ENCODE measurements around the gene PGM1. TPM values are rescaled to one million over a fixed set of nuclear protein-coding genes. Genes with fewer than 3 reads are reported as not detected.

PGM1 gene
- total RNA-seq, 1 donor, result 12.8 TPM

- no peak overlapping the region for H3K4me3 ChIP-seq (ENCODE audit: low read length)
- no peaks in the 10 kb centered on the region for H3K27me3 ChIP-seq (ENCODE audit: insufficient read depth, low read length)
- no peaks in the 10 kb centered on the region for H3K4me1 ChIP-seq (ENCODE audit: insufficient read depth, low read length)
- no peaks in the 10 kb centered on the region for H3K9me3 ChIP-seq (ENCODE audit: low read depth, low read length)
These were observed 85.0 kb downstream of the PGM1 start for GRCh38 chr1:63678200-63678599.

GRCh38 chr1:63679076-63679475 lies 85.9 kb downstream of the PGM1 start:
- no peaks in the 10 kb centered on the region for H3K9me3 ChIP-seq (ENCODE audit: low read depth, low read length)
- no peaks in the 10 kb centered on the region for H3K4me1 ChIP-seq (ENCODE audit: insufficient read depth, low read length)
- no peak overlapping the region for H3K4me3 ChIP-seq (ENCODE audit: low read length)
- H3K27me3 ChIP-seq (ENCODE audit: insufficient read depth, low read length), result no peaks in the 10 kb centered on the region

GRCh38 chr1:63679589-63679988 lies 86.4 kb downstream of the PGM1 start:
- no peaks in the 10 kb centered on the region for H3K4me1 ChIP-seq (ENCODE audit: insufficient read depth, low read length)
- H3K27me3 ChIP-seq (ENCODE audit: insufficient read depth, low read length), result no peaks in the 10 kb centered on the region
- H3K9me3 ChIP-seq (ENCODE audit: low read depth, low read length), result no peaks in the 10 kb centered on the region
- H3K4me3 ChIP-seq (ENCODE audit: low read length), result no peak overlapping the region

GRCh38 chr1:63682936-63683335 lies 89.7 kb downstream of the PGM1 start:
- H3K27me3 ChIP-seq (ENCODE audit: insufficient read depth, low read length), result no peaks in the 10 kb centered on the region
- H3K4me3 ChIP-seq (ENCODE audit: low read length), result no peak overlapping the region
- no peaks in the 10 kb centered on the region for H3K4me1 ChIP-seq (ENCODE audit: insufficient read depth, low read length)
- no peaks in the 10 kb centered on the region for H3K9me3 ChIP-seq (ENCODE audit: low read depth, low read length)

GRCh38 chr1:63683759-63684158 lies 90.5 kb downstream of the PGM1 start:
- Histone ChIP-seq H3K9me3 (ENCODE audit: low read depth, low read length) (no peaks in the 10 kb centered on the region), H3K4me3 (ENCODE audit: low read length) (no peak overlapping the region), H3K4me1 (ENCODE audit: insufficient read depth, low read length) (no peaks in the 10 kb centered on the region), H3K27me3 (ENCODE audit: insufficient read depth, low read length) (no peaks in the 10 kb centered on the region)

- Histone ChIP-seq H3K4me3 (ENCODE audit: low read length) (no peak overlapping the region), H3K27me3 (ENCODE audit: insufficient read depth, low read length) (no peaks in the 10 kb centered on the region), H3K9me3 (ENCODE audit: low read depth, low read length) (no peaks in the 10 kb centered on the region), H3K4me1 (ENCODE audit: insufficient read depth, low read length) (no peaks in the 10 kb centered on the region)
These were observed 93.5 kb downstream of the PGM1 start for GRCh38 chr1:63686696-63687095.

- Histone ChIP-seq H3K4me3 (ENCODE audit: low read length) (no peak overlapping the region), H3K27me3 (ENCODE audit: insufficient read depth, low read length) (no peaks in the 10 kb centered on the region), H3K4me1 (ENCODE audit: insufficient read depth, low read length) (no peaks in the 10 kb centered on the region), H3K9me3 (ENCODE audit: low read depth, low read length) (no peaks in the 10 kb centered on the region)
These were observed 95.2 kb downstream of the PGM1 start for GRCh38 chr1:63688302-63688890.

- no peak overlapping the region for H3K4me3 ChIP-seq (ENCODE audit: low read length)
- H3K9me3 ChIP-seq (ENCODE audit: low read depth, low read length), result no peaks in the 10 kb centered on the region
- no peaks in the 10 kb centered on the region for H3K27me3 ChIP-seq (ENCODE audit: insufficient read depth, low read length)
- no peaks in the 10 kb centered on the region for H3K4me1 ChIP-seq (ENCODE audit: insufficient read depth, low read length)
These were observed 97.9 kb downstream of the PGM1 start for GRCh38 chr1:63690966-63691700.

GRCh38 chr1:63691701-63692425 lies 98.7 kb downstream of the PGM1 start:
- H3K4me3 ChIP-seq (ENCODE audit: low read length), result no peak overlapping the region
- H3K9me3 ChIP-seq (ENCODE audit: low read depth, low read length), result no peaks in the 10 kb centered on the region
- no peaks in the 10 kb centered on the region for H3K4me1 ChIP-seq (ENCODE audit: insufficient read depth, low read length)
- no peaks in the 10 kb centered on the region for H3K27me3 ChIP-seq (ENCODE audit: insufficient read depth, low read length)

- no peaks in the 10 kb centered on the region for H3K27me3 ChIP-seq (ENCODE audit: insufficient read depth, low read length)
- H3K9me3 ChIP-seq (ENCODE audit: low read depth, low read length), result no peaks in the 10 kb centered on the region
- H3K4me1 ChIP-seq (ENCODE audit: insufficient read depth, low read length), result no peaks in the 10 kb centered on the region
- H3K4me3 ChIP-seq (ENCODE audit: low read length), result no peak overlapping the region
These were observed 100.8 kb downstream of the PGM1 start for GRCh38 chr1:63693944-63694571.

GRCh38 chr1:63698001-63698838 lies 105.0 kb downstream of the PGM1 start:
- Histone ChIP-seq H3K27me3 (ENCODE audit: insufficient read depth, low read length) (no peaks in the 10 kb centered on the region), H3K4me3 (ENCODE audit: low read length) (no peak overlapping the region), H3K9me3 (ENCODE audit: low read depth, low read length) (no peaks in the 10 kb centered on the region), H3K4me1 (ENCODE audit: insufficient read depth, low read length) (no peaks in the 10 kb centered on the region)

GRCh38 chr1:63701187-63701586 lies 108.0 kb downstream of the PGM1 start:
- H3K4me3 ChIP-seq (ENCODE audit: low read length), result no peak overlapping the region
- no peaks in the 10 kb centered on the region for H3K4me1 ChIP-seq (ENCODE audit: insufficient read depth, low read length)
- H3K9me3 ChIP-seq (ENCODE audit: low read depth, low read length), result no peaks in the 10 kb centered on the region
- no peaks in the 10 kb centered on the region for H3K27me3 ChIP-seq (ENCODE audit: insufficient read depth, low read length)

- H3K4me3 ChIP-seq (ENCODE audit: low read length), result no peak overlapping the region
- no peaks in the 10 kb centered on the region for H3K4me1 ChIP-seq (ENCODE audit: insufficient read depth, low read length)
- no peaks in the 10 kb centered on the region for H3K9me3 ChIP-seq (ENCODE audit: low read depth, low read length)
- H3K27me3 ChIP-seq (ENCODE audit: insufficient read depth, low read length), result no peaks in the 10 kb centered on the region
These were observed 110.5 kb downstream of the PGM1 start for GRCh38 chr1:63703701-63704107.

GRCh38 chr1:63704443-63704842 lies 111.2 kb downstream of the PGM1 start:
- no peaks in the 10 kb centered on the region for H3K9me3 ChIP-seq (ENCODE audit: low read depth, low read length)
- H3K4me1 ChIP-seq (ENCODE audit: insufficient read depth, low read length), result no peaks in the 10 kb centered on the region
- H3K27me3 ChIP-seq (ENCODE audit: insufficient read depth, low read length), result no peaks in the 10 kb centered on the region
- no peak overlapping the region for H3K4me3 ChIP-seq (ENCODE audit: low read length)

Data from mononuclear cell (primary cell).